NCI-H226 (cell line): ENCODE measurements around the gene PTP4A2.
"Not testable (repeated sequence)": the region's sequence is repeated elsewhere in the genome, so short reads cannot be mapped to it uniquely, and the experiment has no call there.

ENCODE experiments used
- DNase-seq: peaks from one replicate; pipeline ENCODE4 v3.0.0-alpha.2; 2015

The PTP4A2 gene

DNA sequence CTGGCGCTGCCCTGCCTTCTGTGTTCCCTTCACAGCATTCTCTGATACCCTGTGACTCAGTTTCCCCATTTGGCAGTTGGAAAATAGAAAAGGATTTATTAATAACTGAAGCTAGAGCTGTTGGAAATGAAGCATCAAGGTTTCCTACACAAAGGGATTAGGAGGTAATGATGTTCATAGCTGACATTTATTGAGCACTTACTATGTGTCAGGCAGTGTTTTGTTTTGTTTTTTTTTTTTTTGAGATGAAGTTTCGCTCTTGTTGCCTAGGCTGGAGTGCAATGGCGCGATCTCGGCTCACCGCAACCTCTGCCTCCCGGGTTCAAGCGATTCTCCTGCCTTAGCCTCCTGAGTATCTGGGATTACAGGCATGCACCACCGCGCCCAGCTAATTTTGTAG, 7.5 kb upstream of the PTP4A2 start:
- not testable (repeated sequence) for DNase-seq

DNA sequence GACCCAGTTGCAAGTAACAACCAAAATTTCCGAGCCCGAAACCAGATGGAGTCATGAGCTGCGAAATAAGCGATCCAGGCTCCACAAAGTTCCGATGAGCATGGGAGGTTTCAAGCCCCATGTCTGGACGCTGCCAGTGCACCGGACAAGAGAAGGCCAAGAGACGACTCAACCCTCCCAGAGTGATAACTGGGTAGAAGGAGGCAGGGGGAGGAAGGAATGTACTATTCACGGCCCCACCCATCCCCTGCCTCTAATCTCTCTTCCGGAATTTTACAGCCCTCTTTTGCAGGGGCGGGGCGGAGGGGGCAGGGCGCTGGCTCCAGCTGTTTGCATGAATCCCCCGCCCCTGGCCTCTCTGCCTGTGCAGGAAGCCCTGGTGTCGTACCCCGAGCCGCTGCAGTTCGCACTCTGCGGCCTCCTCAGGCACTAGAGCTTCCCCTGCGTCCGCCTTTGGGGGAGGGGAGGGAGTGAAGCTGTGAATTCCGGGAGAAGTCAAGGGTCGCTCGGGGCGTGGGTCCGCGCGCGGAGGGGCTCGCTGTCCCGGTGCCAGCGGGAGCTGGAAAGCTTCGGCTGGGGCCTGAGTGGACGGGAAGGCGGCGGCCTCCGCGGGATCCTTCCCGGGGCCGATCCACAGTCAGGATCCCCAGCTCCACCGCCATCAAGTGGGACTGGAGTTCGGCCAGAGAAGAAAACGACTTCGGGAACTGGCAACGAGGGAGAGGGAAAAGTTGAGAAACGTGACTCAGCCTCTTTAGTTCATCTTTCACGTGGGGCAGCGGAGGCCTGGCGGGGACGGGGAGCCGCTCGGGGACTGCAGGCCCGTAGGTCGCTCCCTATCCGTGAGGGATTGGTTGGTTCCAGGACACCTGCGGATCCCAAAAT, 6.3 kb upstream of the PTP4A2 start:
- peak; percentile 97 for DNase-seq

DNA sequence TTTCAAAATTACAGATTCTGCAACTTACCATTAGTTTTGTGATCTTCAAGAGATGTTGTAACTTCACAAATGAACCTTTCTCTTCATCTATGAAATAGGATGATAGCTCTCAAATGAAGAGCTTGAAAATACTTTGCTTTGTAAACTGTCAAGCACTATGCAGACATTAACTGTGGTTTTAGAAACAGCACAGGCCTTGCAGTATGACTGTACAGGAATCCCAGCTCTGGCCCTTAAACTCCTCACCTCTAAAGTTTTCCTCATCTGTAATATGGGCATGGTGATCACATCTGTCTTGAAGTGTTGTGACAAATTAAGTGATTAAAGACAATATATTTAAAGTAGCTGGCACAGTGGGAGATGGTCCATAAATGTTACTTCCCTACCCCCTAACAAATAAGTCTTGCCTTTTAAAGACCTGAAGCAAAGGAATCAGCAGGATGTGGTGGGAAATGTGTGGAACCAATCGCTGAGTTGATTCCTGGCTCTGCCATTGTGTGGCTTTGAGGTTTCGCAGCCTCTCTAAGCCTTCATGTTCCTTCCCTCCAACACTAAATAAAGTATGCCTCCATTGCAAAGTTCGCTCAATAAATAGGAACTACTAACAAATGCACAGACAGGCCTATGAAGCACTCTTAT, 5.5 kb upstream of the PTP4A2 start:
- DNase-seq: no peak

DNA sequence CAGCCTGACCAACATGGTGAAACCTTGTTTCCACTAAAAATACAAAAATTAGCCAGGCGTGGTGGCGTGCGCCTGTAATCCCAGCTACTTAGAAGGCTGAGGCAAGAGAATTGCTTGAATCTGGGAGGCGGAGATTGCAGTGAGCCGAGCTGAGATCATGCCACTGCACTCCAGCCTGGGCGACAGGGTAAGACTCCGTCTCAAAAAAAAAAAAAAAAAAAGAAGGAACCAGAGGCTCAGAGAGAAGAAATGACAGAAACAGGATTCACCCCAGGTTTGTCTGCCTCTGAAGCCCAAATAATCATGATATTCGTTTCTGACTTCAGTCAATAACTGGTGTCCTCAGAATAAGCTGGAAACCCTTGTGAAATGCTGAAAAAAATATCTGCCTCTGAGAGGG, 3.9 kb upstream of the PTP4A2 start:
- DNase-seq: not testable (repeated sequence)

DNA sequence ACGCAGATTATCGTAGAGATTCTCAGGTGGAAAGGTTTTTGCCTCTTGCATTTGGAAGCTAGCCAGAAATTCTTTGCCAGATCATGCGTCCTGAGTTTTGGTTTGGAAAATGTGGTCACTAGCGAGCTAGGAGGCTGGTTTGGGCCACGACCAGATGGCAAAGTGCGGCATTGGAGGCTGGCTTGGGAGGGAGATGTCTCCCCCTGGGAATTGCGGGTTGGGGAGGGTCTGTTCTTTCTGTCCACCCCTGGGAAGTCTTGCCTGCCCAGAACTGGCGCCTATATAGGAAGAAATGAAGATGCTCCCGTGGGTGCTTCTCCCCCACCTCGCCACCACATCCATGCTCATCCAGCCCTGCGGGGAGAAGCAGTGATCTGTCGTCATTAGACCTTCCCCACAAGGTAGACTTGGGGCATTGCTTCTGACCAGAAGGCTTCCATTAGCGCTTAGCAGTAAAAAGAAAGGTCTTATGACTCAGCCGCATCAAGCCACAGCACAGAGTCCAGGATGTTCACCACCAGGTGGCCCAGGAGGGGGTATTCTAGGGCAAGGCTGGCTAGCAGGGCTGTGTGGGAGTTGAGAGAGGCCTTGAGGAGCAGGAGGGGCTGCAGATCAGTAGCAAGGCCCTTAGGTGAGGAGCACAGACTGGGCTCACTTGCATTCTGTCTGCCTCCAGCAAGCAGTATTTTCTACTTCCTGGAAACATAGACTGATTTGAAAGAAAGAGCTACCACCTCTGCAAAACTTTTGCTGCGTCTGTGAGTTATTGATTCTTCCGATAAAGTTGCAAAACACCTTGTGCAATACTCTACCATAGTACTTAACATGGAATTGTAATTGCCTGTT, 1.5 kb upstream of the PTP4A2 start:
- DNase-seq: peak; percentile 85

DNA sequence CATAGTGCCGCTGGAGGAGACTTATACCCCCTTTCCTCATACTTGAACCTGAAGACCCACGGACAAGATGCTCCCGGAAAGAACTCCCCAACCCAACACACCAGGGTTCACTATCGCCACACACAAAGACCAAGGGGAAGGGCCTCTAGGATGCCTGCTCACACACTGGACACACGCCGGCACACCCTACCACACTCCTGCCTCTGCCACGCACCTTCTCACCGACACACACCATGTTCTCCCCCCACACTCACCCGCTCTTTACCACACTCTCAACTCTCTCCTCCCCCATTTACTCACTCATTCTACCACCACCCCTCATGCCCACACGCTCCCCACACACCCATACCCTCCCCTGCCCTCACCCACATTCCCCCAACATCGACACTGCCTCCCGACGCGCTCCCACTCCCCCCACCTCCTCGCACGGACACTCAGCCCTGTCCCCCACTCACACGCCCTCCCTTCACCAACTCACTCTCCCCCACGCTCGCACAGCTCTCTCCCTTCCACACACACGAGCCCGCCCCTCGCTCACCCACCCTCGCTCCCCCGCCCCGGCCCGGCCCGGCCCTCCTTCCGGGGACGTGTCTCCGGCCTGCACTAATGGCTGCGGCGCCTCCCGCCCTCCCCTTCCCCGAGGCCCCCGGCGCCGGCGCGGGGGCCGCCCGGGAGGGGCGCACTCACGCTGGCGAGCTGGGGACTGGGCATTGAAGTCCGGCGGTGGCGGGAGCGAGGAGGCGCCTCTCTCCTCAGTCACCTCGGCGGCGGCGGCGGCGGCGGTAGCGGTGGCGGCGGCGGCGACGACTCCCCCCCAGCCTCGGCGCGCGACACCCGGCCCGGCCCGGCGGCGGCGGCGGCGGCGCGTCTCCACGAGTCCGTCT, 626 bp downstream of the PTP4A2 start:
- DNase-seq: peak; percentile 73

DNA sequence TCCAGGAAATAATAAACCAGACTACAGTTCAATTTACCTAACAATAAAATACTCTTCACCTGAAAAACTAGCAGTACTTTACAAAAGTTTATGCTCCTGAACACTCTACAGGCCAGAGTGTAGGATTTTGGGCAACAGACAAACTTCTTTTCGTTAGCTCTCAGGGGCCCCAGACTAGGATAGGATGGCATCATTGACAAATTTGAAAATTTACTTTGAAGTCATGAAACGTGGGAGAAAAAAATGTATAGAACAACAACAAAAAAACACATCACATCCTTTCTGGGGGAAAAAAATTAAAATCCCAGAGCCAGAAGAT, 1.2 kb downstream of the PTP4A2 start:
- no peak for DNase-seq

DNA sequence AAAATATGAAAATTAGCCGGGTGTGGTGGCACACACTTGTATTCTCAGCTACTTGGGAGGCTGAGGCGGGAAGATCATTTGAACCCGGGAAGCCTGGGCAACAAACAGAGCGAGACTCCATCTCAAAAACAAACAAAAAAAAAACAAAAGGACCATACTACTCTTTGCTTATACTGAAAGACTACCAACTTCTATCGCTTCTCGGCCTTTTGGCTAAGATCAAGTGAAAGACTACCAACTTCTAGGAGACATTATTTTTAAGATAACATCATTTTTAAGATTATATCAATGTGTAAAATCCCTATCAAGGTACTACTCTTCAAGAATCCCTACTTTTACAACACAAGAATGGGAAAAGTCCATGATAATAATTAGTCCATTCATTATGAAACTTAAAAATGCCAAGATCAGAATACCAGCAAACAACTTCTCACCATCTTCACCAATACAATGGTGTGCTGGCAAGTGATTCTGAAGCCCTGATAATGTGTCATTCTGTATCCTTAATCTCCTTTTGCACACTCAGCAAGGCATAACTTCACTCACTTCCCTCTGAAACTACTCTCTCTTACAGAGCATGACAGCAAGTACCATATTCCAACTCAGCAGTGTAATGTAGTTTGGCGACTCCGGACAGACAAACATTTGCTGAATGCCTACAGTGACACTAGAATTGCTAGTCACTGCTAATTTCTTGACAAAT, 1.7 kb downstream of the PTP4A2 start:
- no peak for DNase-seq

DNA sequence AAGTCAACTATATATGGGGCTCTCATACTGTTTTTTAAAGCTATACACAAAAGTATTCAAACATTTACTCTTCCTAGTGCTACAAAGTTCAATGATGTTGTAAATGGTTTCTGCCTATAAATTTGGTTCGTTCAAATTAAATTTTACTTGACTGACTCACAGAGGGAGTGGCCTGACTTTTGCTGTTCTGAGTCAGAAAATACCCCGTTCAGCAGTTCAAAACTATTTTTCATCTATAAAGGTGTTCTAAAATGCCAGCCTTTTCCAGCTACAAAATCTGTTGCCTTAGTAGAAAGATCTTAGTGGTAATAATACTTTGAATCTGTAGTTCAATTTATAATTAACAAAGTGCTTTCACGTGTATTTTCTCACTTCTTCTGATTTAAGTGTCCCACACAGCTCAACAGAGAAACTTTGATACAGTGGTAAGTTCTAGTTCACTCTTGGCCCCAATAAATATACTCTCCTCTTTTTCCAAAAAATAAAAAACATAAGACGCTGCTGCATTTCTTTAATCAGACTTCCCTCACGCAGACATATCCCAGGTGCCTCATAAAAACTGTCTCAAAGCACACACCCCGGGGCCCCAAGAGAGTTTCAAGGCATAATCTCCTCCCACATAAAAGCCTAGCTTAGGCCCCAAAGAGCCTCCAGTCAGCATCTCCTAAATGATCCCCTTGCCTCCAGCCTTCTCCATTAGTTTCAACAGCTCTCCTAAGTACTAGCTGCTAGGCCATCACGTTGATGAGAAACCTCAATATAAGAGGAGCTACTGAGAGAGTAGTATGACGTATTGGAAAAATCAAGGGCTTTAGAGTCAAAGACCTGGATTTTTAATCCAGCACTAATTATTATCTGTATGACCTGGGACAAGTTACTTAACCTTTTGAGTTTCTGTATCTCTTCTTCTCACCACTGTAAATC, 3.2 kb downstream of the PTP4A2 start:
- peak; percentile 58 for DNase-seq

DNA sequence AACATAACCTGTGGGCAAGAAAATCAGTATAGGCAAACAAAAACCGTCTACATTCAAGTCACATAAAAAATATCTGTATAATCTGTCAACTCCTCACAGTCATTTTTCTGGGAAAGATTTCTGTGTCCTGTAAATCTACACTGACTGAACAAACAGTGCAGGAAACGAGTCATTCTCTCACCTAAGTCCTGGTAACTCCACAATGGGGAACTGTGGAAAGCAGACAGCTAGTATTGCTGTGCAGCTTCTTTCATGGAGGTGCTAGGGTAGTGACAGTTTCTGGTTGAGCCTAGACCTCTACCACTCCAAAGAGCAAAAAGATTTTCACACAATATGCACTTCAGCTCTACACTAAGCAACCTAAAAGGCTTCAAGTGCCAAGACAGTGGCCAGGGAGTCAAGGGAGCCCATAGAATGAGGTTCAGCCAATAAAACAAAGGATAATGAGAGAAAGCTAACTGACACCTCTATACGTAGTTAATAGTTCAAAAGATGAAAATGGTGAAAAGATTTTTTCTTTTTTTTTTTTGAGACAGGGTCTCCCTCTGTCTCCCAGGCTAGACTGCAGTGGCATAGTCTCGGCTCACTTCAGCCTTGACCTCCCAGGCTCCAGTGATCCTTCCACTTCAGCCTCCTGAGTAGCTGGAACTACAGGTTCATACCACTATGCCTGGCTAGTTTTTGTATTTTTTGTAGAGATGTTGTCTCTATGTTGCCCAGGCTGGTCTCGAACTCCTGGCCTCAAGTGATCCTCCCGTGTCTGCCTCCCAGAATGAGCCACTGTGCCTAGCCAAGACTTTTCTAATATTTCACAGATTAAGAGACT, 5.5 kb downstream of the PTP4A2 start:
- DNase-seq: no peak

DNA sequence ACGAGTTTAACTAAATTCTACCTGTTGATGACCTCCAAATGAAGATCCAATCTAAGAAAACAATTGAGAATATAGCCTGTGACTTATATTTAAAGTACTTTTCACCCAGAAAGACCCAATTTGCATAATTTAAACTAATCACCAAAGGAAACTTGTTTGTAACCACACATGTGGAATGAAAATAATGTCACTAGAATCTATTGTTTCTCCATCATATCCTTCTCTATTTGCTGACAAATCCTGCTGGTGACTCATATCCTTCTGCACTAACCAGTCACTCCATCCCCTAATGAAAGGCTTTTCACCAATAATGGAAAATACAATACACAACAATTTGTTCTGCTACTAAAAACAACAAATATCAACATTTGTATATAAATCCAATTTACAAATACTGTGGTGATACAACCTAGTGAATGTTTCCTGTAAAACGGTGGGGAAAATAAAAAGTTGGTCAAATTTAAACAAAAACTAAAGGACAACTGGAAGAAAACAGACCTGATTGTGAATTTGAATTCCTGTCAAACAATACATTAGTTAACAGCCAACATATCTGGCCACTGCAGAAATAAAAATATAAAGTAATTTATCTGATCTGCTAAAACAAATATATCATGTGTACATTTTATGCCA, 6.5 kb downstream of the PTP4A2 start:
- peak; percentile 43 for DNase-seq

DNA sequence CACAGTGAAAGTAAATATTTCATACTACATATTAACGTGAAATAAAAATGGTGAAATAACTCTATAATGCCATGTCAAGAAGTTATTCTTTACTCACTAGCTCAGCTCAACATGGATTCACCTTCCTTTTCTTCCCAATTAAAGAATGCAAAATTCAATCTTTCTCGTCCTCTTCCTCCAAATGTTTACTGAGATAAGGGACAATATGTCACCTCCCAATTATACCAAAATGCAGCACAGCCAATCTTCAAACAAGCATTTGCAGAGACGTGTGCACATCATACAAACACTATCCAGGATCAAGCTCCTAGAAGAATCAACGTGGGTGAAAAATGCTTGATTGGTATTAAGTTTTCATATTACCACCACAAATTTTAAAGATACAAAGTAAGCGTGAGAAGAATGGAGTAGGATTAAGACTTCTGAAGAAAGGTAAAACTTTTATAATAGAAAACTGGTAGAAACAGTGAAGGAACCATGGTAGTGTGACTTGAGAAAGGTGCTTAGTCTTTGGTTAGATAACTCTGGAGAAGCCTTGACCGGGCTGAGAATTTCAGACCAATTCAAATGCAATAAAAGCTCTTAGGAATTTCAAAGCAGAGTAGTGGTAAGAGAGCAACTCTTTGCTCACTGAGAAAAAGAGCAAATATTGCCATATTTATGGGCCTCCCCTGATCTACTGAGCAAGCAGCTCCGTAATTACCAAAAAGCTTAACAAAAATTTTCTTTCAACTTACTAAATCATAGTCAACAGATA, 7.2 kb downstream of the PTP4A2 start:
- DNase-seq: no peak

DNA sequence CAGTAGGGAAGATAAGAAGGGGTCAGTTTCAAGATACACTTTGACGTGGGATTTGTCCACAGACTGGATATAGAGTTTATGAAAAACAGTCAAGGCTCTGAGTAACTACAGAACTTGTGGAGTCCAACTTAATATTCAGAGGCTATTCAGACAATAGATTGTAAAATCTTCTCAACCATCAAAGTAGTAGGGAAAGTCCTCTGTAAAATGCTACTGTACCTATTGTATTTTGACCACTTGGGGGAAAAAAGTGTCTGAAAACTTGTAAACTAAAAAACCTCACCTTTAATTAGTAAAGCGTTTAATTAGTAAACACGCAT, 10.5 kb downstream of the PTP4A2 start:
- DNase-seq: no peak

DNA sequence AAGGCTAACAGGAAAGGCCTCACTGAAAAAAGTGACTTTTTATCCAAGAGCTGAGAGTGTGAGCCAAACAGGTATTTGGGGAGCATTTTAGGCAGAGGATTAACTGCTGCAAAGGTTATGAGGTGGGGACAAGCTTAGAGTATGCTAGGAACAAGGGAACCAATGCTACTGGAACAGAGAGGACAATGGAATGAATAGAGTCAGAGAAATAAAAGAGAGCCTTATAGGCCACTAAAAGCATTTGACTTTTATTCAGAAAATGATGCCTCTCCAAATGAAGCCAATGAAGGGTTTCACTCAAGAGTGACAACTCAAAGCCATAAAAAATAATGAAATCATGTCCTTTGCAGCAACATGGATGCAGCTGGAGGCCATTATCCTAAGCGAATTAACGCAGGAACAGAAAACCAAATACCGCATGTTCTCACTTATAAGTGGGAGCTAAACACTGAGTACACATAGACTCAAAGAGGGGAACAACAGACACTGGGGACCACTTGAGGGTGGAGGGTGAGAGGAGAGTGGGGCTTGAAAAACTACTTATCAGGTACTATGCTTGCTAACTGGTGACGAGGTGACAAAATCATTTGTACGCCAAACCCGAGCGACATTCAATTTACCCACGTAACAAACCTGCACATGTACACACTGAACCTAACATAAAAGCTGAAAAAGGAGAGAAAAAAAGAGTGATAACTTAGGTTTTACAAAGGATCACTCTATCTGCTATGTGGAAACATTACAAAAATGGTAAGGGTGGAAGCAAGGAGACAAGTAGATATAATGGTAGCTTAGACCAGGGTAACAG, 11.1 kb downstream of the PTP4A2 start:
- no peak for DNase-seq

DNA sequence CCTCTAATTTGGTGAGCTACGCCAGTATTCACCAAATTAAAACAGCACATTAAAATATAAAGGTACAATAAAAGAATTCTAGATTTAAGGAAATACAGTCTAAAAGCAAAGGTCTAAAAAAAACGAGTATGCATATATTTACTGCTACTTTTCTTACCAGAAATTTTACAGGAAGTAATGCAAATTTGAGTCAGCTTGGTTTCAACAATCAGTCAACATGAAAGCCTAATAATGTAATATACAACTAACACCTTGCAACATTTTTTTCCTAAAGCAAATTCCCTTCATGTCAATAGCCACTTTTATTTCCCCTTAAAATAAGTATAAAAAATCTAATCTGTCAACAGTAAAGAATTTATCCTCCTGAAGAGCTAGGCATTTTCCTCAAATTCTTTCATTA, 11.9 kb downstream of the PTP4A2 start:
- no peak for DNase-seq

DNA sequence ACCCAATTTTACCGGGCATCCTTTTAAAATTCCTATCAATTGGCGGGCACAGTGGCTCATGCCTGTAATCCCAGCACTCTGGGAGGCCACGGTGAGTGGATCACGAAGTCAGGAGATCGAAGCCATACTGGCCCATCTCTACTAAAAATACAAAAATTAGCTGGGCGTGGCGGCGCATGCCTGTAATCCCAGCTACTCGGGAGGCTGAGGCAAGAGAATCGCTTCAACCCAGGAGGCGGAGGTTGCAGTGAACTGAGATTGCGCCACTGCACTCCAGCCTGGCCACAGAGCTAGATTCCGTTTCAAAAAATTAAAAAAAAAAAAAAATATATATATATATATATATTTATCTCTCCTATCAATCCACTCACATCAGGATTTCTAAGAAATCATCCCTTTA, 12.3 kb downstream of the PTP4A2 start:
- not testable (repeated sequence) for DNase-seq

DNA sequence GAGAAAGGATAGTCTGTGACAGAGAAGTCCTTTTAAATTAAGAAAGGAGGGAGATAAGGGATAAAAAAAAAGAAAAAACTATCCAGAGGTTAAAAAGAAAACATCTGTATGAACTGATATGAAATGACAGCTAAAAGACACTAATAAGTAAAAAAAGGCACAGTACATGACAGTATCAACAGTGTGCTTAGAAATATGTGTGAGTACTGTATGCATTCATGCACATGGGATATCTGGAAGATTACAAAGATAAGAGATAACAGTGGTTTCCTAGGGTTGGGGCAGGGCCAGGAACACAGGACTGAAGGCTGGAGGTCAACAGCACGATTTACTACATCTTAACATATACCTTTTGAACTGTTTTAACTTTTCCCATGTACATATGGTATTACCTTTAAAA, 13.3 kb downstream of the PTP4A2 start:
- DNase-seq: no peak
